ENCODE measurements around the gene ARHGAP19.

Gene ARHGAP19

DNA sequence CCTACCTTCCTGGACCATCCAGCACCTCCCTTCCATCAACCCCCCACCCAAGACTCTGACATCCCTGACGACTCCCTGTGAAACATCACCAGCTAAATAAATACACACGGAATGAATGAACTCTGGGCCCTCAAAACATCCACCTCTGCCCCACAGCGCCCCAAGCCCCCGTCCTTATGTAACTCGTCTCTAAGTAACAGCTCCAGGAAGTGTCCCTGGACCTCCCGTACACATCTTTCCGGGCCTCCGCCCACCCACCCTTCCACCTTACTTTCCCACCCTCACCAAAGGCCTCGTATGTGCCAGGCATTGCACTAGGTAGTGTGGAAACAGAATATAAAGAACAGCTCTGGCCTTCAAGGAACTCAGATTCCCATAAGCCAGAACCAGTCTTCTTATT, 79.0 kb downstream of the ARHGAP19 start:
- TF ChIP-seq, protein P1, sequence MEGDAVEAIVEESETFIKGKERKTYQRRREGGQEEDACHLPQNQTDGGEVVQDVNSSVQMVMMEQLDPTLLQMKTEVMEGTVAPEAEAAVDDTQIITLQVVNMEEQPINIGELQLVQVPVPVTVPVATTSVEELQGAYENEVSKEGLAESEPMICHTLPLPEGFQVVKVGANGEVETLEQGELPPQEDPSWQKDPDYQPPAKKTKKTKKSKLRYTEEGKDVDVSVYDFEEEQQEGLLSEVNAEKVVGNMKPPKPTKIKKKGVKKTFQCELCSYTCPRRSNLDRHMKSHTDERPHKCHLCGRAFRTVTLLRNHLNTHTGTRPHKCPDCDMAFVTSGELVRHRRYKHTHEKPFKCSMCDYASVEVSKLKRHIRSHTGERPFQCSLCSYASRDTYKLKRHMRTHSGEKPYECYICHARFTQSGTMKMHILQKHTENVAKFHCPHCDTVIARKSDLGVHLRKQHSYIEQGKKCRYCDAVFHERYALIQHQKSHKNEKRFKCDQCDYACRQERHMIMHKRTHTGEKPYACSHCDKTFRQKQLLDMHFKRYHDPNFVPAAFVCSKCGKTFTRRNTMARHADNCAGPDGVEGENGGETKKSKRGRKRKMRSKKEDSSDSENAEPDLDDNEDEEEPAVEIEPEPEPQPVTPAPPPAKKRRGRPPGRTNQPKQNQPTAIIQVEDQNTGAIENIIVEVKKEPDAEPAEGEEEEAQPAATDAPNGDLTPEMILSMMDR (IDR thresholded peaks at IDR 0.05), result no peak
- no peak for TF ChIP-seq ZFX (IDR thresholded peaks at IDR 0.05; ENCODE audit: borderline replicate concordance)
- H3K27ac ChIP-seq, result no peak overlapping the region

DNA sequence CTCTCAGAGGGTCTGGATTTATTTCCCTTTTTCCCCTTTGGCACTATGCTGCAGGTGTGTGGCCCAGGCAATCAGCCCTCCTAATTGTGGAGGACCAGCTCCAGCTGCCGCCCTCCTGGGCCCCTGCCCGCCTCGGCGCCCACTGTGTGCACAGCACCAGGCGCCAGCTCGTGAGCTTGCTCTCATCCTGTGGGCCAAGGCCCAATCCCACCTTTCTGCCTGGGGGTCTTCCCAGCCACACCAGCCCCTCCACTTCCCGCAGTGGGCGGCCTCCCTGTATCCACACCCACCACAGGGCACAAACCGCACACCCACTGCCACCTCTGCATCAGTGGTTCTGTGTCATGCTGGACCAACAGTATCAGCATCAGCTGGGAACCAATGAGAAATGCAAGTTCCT, 81.2 kb downstream of the ARHGAP19 start:
- no peak overlapping the region for H3K27ac ChIP-seq
- TF ChIP-seq ZFX (IDR thresholded peaks at IDR 0.05; ENCODE audit: borderline replicate concordance), result no peak
- TF ChIP-seq, protein P1 (IDR thresholded peaks at IDR 0.05), result no peak

DNA sequence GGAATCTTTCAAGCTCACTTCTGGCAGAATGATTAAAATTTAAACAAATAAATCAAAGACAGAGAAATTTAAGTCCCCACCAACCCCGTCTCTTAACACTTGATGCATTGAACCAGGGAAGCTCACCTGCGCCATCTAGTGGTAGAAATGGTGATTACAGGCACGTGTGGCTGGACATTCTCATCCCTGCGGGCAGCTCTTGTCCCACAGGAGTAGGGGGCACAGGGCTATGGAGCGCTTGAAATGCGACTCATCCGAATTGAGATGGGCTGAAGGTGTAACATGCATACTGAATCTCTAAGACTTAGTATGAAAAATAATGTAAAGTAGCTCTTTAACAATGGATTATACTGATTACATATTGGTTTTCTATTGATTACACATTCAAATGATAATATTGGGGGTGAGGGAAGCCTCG, 81.9 kb downstream of the ARHGAP19 start:
- TF ChIP-seq, protein P1 (IDR thresholded peaks at IDR 0.05), result peak; percentile 98
- no peak for TF ChIP-seq ZFX (IDR thresholded peaks at IDR 0.05; ENCODE audit: borderline replicate concordance)

DNA sequence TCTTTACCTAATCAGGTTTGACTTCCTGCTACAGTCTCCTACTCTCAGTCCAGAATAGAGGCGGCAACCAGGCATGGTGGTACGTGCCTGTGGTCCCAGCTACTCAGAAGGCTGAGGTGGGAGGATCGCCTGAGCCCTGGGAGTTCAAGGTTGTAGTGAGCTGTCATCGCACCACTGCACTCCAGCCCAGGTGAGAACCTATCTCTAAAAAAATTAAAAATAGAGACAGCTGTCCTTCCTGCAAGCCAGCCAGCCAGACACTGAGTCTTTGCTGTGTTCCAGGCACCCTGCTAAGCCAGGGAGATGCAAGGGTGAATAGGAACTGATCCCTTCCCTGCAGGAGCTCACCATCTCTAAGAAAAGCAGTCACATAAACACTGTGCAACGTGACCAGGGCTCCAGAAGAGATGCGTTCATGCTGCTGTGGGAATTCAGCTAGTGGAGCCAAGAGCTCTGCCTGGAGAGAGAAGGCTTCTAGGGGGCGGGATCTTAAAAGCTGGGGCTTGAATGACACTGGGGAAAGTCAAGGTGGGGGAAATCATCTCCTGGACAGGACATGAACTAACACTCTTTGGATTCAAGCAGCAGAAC, 84.6 kb downstream of the ARHGAP19 start:
- no peak overlapping the region for H3K27ac ChIP-seq
- no peak for TF ChIP-seq ZFX (IDR thresholded peaks at IDR 0.05; ENCODE audit: borderline replicate concordance)
- TF ChIP-seq, protein P1 (IDR thresholded peaks at IDR 0.05), result no peak

More for the DNA sequence above, 81.9 kb downstream of the ARHGAP19 start:
- H3K27ac ChIP-seq, result no peak overlapping the region

DNA sequence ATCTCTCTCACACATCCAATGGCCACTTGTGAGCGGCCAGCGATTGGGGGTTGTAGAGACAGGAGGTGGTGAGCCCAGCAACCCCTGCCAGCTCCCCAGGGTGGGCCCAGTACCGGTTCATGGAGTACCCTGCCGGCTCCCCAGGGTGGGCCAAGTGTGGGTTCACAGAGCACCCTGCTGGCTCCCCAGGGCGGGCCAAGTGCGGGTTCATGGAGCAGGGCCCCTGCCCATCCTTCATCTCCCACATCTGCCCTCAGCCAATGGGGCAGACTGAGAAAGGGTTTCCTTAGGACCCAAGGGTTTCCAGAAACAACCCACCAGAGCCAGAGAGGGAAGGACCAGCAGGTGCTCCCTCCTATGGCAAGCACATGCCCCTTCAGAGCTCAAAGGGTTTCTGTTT, 85.3 kb downstream of the ARHGAP19 start:
- no peak overlapping the region for H3K27ac ChIP-seq
- TF ChIP-seq ZFX (IDR thresholded peaks at IDR 0.05; ENCODE audit: borderline replicate concordance), result no peak
- TF ChIP-seq, protein P1 (IDR thresholded peaks at IDR 0.05), result no peak

DNA sequence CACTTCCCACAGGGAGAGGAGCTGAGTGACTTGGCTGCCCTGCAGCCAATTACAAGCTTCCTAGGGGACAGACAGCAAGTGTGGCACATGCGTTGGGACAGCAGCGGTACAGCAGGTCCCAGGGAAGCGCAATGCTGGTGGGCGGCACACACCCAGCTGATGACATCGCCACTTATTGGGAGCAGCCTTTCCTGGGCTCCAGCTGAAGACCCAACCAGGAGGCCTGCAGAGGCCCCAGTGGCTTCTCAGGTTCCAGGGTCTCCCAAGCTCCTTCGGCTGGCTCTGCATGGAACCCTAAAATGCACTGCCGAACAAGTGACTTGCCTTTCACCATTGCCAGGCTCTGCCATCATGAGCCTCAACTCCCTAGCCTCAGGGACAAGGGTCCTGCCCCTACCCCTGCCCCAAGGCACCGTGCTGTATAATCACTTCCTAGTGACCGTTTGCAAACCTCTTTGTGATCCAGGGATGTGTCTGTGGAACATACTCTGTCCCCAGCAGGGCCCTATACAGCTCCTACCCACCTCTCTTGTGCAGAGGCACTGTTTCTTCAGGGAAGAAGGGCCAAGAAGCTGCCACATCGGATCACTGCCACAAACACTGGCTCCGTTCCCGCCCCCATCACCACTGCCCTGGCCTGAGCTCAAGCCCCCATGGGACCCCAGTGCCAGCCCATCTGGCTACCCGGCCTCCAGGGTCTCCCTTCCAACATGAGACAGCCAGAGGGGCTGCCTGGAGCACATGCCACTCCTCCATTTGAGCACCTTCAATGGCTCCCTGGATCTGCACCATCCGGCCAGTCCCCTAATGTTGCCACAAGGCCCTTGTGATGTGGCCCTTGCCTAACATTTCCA, 87.4 kb downstream of the ARHGAP19 start:
- no peak for TF ChIP-seq ZFX (IDR thresholded peaks at IDR 0.05; ENCODE audit: borderline replicate concordance)
- TF ChIP-seq, protein P1 (IDR thresholded peaks at IDR 0.05), result no peak
- H3K27ac ChIP-seq, result no peak overlapping the region

DNA sequence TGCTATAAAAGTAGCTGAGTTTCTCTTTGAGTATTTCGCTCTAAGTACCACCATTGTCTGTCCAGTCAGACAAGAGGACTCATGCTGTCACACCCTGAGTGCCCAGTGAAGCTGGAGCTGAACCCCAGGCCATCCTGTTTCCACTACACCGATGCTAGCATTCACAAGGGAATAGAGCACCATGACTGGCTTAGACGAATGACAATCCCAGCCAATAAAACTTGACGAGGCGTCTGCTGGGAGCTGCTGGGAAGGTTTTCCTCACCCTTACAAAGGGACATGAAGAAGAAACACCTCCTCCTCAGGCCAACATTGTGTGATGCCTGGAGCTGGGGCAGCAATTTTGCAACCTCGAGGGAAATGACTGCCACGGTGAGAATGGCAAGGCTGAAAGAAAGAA, 89.2 kb downstream of the ARHGAP19 start:
- no peak overlapping the region for H3K27ac ChIP-seq
- TF ChIP-seq, protein P1 (IDR thresholded peaks at IDR 0.05), result no peak
- TF ChIP-seq ZFX (IDR thresholded peaks at IDR 0.05; ENCODE audit: borderline replicate concordance), result no peak
